IMR-90 (cell line): ENCODE measurements around the gene MTUS2. TPM values are rescaled to one million over a fixed set of nuclear protein-coding genes. Genes with fewer than 3 reads are reported as not detected.

Experiments used
- ATAC-seq: fragments of 200-7000 bp; cut with Tn5 transposase; 2 replicates; pipeline ENCODE4 v1.9.1; 2020; ENCODE audit warnings: low read depth, mild to moderate bottlenecking, moderate library complexity
- BruUV-seq: library from RNA; stranded (reverse); fragments of 400-500 nt; replicated peaks from 2 replicates; lab custom pipeline; 2021; lab: Mats Ljungman, UMichigan
- CTCF ChIA-PET: fragments of 300-600 bp; formaldehyde crosslinking; extraction: SDS; loops from one replicate; lab custom pipeline; 2021; ENCODE audit warnings: antibody characterized with exemption; lab: Yijun Ruan, JAX
- POLR2A ChIA-PET: fragments of 300-600 bp; sonication (Branson Sonifier 250); formaldehyde crosslinking; loops from one replicate; lab custom pipeline; 2022; ENCODE audit warnings: antibody characterized with exemption; ENCODE audit not compliant: unreplicated experiment; lab: Charles Lee
- DNase-seq: peaks from one replicate; pipeline ENCODE4 v3.0.0; 2013
- H2AFZ ChIP-seq: replicated peaks from 2 replicates; pipeline ENCODE3; 2013; ENCODE audit warnings: low read length, mild to moderate bottlenecking; ENCODE audit not compliant: poor library complexity
- H2AK5ac ChIP-seq: 2 replicates; pipeline ENCODE4 v1.6.1; 2013; ENCODE audit warnings: low read depth, low read length, inconsistent platforms
- H2AK9ac ChIP-seq: replicated peaks from 2 replicates; pipeline ENCODE3; 2013; ENCODE audit warnings: mild to moderate bottlenecking, low read depth, low read length, moderate library complexity; ENCODE audit not compliant: poor library complexity
- H2BK120ac ChIP-seq: 2 replicates; pipeline ENCODE4 v1.6.1; 2013; ENCODE audit warnings: low read depth, low read length, inconsistent platforms
- H2BK15ac ChIP-seq: 3 replicates; pipeline ENCODE4 v1.6.1; 2013; ENCODE audit warnings: low read depth, low read length, inconsistent platforms
- H2BK20ac ChIP-seq: 2 replicates; pipeline ENCODE4 v1.6.1; 2013; ENCODE audit warnings: low read depth, mild to moderate bottlenecking, inconsistent platforms, low read length, moderate library complexity
- H2BK5ac ChIP-seq: 2 replicates; pipeline ENCODE4 v1.6.1; 2013; ENCODE audit warnings: mild to moderate bottlenecking, low read depth, low read length, inconsistent platforms; ENCODE audit not compliant: poor library complexity, severe bottlenecking
- H3K14ac ChIP-seq: replicated peaks from 2 replicates; pipeline ENCODE4 v1.6.1; 2013; ENCODE audit warnings: low read depth, low read length, inconsistent platforms
- H3K18ac ChIP-seq: 2 replicates; pipeline ENCODE4 v1.6.1; 2013; ENCODE audit warnings: low read depth, low read length, control low read depth
- H3K23ac ChIP-seq: 2 replicates; pipeline ENCODE4 v1.6.1; 2013; ENCODE audit warnings: low read depth, low read length, inconsistent platforms
- H3K27ac ChIP-seq: 2 replicates; pipeline ENCODE4 v1.5.1; 2013; ENCODE audit warnings: mild to moderate bottlenecking, control low read depth, low read length; ENCODE audit not compliant: insufficient read depth
- H3K27me3 ChIP-seq: 2 replicates; pipeline ENCODE4 v1.6.1; 2013; ENCODE audit warnings: low read length; ENCODE audit not compliant: control insufficient read depth, insufficient read depth
- H3K36me3 ChIP-seq: 2 replicates; pipeline ENCODE4 v1.6.1; 2013; ENCODE audit warnings: low read length, mixed read lengths; ENCODE audit not compliant: control insufficient read depth, insufficient read depth
- H3K4ac ChIP-seq: 2 replicates; pipeline ENCODE4 v1.6.1; 2013; ENCODE audit warnings: low read depth, low read length, inconsistent platforms
- H3K4me1 ChIP-seq: 2 replicates; pipeline ENCODE4 v1.6.1; 2013; ENCODE audit warnings: low read length, mixed read lengths; ENCODE audit not compliant: control insufficient read depth, insufficient read depth
- H3K4me2 ChIP-seq: 2 replicates; pipeline ENCODE4 v1.6.1; 2013; ENCODE audit warnings: low read depth, mild to moderate bottlenecking, control low read depth, low read length, moderate library complexity
- H3K4me3 ChIP-seq: 2 replicates; pipeline ENCODE4 v1.5.1; 2013; ENCODE audit warnings: low read depth, mild to moderate bottlenecking, control low read depth, low read length, moderate library complexity; ENCODE audit not compliant: insufficient read depth
- H3K56ac ChIP-seq: 2 replicates; pipeline ENCODE4 v1.6.1; 2013; ENCODE audit warnings: low read length, inconsistent platforms; ENCODE audit not compliant: insufficient read depth; ENCODE audit errors: extremely low read depth
- H3K79me1 ChIP-seq, 2 experiments: 2 replicates each; pipeline ENCODE4 v1.6.1; 2013; ENCODE audit warnings: low read length in 2 of 2, inconsistent platforms in 1 of 2, low read depth in 1 of 2
- H3K9ac ChIP-seq: 2 replicates; pipeline ENCODE4 v1.6.1; 2013; ENCODE audit warnings: low read depth, low read length, control low read depth
- H3K9me1 ChIP-seq: 2 replicates; pipeline ENCODE4 v1.6.1; 2013; ENCODE audit warnings: low read length, inconsistent platforms; ENCODE audit not compliant: insufficient read depth
- H3K9me3 ChIP-seq: 2 replicates; pipeline ENCODE4 v1.6.1; 2013; ENCODE audit warnings: low read length; ENCODE audit not compliant: control insufficient read depth, insufficient read depth
- H4K20me1 ChIP-seq: 2 replicates; pipeline ENCODE4 v1.6.1; 2013; ENCODE audit warnings: low read length, inconsistent platforms; ENCODE audit not compliant: insufficient read depth
- H4K5ac ChIP-seq: 2 replicates; pipeline ENCODE4 v1.6.1; 2013; ENCODE audit warnings: mild to moderate bottlenecking, low read depth, low read length, control low read depth
- H4K8ac ChIP-seq, 2 experiments: 2 replicates each; pipeline ENCODE4 v1.6.1; 2013; ENCODE audit warnings: low read depth in 2 of 2, low read length in 2 of 2, control low read depth in 1 of 2, inconsistent platforms in 1 of 2
- H4K91ac ChIP-seq: 2 replicates; pipeline ENCODE4 v1.6.1; 2013; ENCODE audit warnings: low read depth, low read length, inconsistent platforms; ENCODE audit not compliant: insufficient read depth
- FOS ChIP-seq: fragments of 150-350 bp; IDR thresholded peaks from 2 replicates; pipeline ENCODE4 v1.6.1; 2016; ENCODE audit warnings: low read depth, low read length
- WGBS, 2 experiments: methylation state at CpG; one replicate each; pipeline versions ENCODE4 v1.1.5 to v1.1.7; 2013; ENCODE audit warnings: missing lambda C conversion rate in 2 of 2; ENCODE audit not compliant: insufficient read length in 1 of 2; ENCODE audit errors: extremely low coverage in 2 of 2; 5-methylcytosine and 5-hydroxymethylcytosine counted together
- dilution Hi-C: fragments of 300-500 bp; cut with HindIII; formaldehyde crosslinking; loops from one replicate; pipeline ENCODE4 v1.14.3; 2018; ENCODE audit warnings: low sequenced_read_pairs; ENCODE audit not compliant: unreplicated experiment
- in situ Hi-C: fragments of 300-500 bp; cut with MboI; formaldehyde crosslinking; loops from 3 replicates; pipeline ENCODE4 v1.14.3; 2019; ENCODE audit warnings: low sequenced_read_pairs, inconsistent platforms, mixed read lengths
- intact Hi-C: fragments of 100-400 bp; cut with micrococcal nuclease; formaldehyde crosslinking; loops from 2 replicates; pipeline ENCODE4 v1.10.0; 2022
- polyA plus RNA-seq, 3 experiments: library from polyadenylated mRNA; depleted of rRNA; stranded (reverse); fragments of >200 nt; gene quantifications; 2 replicates each; pipeline ENCODE4 v1.2.3, GENCODE V29; 2012; ENCODE audit warnings: low replicate concordance in 1 of 3
- total RNA-seq: library from RNA; depleted of rRNA; stranded (reverse); fragments of >200 nt; gene quantifications from 2 replicates; pipeline ENCODE4 v1.2.3, GENCODE V29; 2012
- TF ChIP-seq, protein P1 (sequence below): conservative IDR thresholded peaks from 2 replicates; pipeline ENCODE4 v1.5.1; 2012; ENCODE audit warnings: mild to moderate bottlenecking, low read depth, low read length, improper control_type of control experiment

The MTUS2 gene
- total and polyA plus RNA-seq, 2 of the 4 experiments (the other 2 are of a cell fraction): under 0.01 to 0.02 TPM

DNA sequence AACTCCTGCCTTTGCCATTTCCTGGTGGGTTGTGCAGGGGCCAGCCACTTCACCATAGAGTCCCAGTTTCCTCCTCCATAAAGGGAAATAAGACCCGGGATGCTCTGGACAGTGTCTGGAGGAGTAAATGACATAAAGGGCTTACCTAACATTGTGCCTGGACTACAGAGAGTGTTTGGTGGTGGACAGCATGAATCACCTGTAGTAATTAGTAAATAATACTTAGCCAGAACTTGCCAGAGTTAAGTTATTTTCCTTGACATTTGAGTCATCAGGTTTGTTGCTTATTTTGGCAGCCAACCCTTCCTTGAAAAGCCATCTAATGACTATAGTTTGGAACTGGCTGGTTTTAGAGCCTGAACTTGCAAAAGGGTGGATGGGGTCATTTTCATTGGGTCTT, 616.2 kb downstream of the MTUS2 start:
- Histone ChIP-seq H3K4me1 (peaks cover 17% of the 10 kb centered on the region), H3K9me3 (no peaks in the 10 kb centered on the region), H3K27me3 (peaks cover 2% of the 10 kb centered on the region; the same call in 1 of the 2 replicates), H2AK5ac (no peak overlapping the region), H4K91ac (no peak overlapping the region), H3K14ac (0 out of 2 replicates have a peak overlapping the region, but pooled peaks have one; percentile 26), H4K5ac (no peak overlapping the region), H3K4ac (peak overlapping the region; percentile 41), H3K79me1 (no peaks in the 10 kb centered on the region), H3K4me2 (peak overlapping the region; percentile 5; the same call in 1 of the 2 replicates), H3K18ac (no peak overlapping the region), H3K36me3 (no peaks in the 10 kb centered on the region), H2BK20ac (0 out of 2 replicates have a peak overlapping the region, but pooled peaks have one; percentile 56), H3K27ac (no peak overlapping the region; the same call in 1 of the 2 replicates), H2BK5ac (no peak overlapping the region), H3K9me1 (peaks cover 15% of the 10 kb centered on the region; the same call in 1 of the 2 replicates), H4K20me1 (peaks cover 7% of the 10 kb centered on the region; the same call in 1 of the 2 replicates), H3K9ac (no peak overlapping the region), H3K56ac (no peak overlapping the region), H2BK120ac (no peak overlapping the region), H3K4me3 (no peak overlapping the region), H3K23ac (no peak overlapping the region), H2AK9ac (no peak overlapping the region), H4K8ac (no peak overlapping the region), H2BK15ac (no peak overlapping the region; the same call in 2 of the 3 replicates), H2AFZ (peak overlapping the region; percentile 74)
- TF ChIP-seq, protein P1, sequence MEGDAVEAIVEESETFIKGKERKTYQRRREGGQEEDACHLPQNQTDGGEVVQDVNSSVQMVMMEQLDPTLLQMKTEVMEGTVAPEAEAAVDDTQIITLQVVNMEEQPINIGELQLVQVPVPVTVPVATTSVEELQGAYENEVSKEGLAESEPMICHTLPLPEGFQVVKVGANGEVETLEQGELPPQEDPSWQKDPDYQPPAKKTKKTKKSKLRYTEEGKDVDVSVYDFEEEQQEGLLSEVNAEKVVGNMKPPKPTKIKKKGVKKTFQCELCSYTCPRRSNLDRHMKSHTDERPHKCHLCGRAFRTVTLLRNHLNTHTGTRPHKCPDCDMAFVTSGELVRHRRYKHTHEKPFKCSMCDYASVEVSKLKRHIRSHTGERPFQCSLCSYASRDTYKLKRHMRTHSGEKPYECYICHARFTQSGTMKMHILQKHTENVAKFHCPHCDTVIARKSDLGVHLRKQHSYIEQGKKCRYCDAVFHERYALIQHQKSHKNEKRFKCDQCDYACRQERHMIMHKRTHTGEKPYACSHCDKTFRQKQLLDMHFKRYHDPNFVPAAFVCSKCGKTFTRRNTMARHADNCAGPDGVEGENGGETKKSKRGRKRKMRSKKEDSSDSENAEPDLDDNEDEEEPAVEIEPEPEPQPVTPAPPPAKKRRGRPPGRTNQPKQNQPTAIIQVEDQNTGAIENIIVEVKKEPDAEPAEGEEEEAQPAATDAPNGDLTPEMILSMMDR: no peak
- peak; percentile 27; the same call in 1 of the 2 replicates for TF ChIP-seq FOS
- ATAC-seq (peak; percentile 4; the same call in 1 of the 2 replicates), DNase-seq (peak; percentile 70)
- in situ Hi-C loops (no loop called here), intact Hi-C loops (no loop called here), dilution Hi-C loops (no loop called here)
- ChIA-PET CTCF (no interaction called here), POLR2A (no interaction called here)
- no TSS peak for BruUV-seq
- WGBS, 2 experiments: no CpG with 5 or more reads among the region's 1 CpG
